CD1c-positive myeloid dendritic cell (primary cell): Measurements from ENCODE around the gene ADK.
"Not testable (repeated sequence)": the region's sequence is repeated elsewhere in the genome, so short reads cannot be mapped to it uniquely, and the experiment has no call there.

Source experiments
- DNase-seq: peaks from one replicate; pipeline ENCODE4 v3.0.0-alpha.2; 2016; ENCODE audit errors: extremely low spot score

Gene ADK

GRCh38 chr10:74150990-74151878 lies at the start of gene ADK:
Gene ADK, plus strand, starts transcription at chr10:74151221. Its CDS starts 58 bp downstream, at chr10:74151279.
- DNase-seq = peak; percentile 99

GRCh38 chr10:74103560-74104258 lies 47.3 kb upstream of the ADK start:
- DNase-seq = no peak

- DNase-seq = no peak
These were observed 46.5 kb upstream of the ADK start for GRCh38 chr10:74104480-74104879.

GRCh38 chr10:74104996-74105395 lies 46.0 kb upstream of the ADK start:
- DNase-seq = no peak

GRCh38 chr10:74107391-74107790 lies 43.6 kb upstream of the ADK start:
- no peak for DNase-seq

- no peak for DNase-seq
These were observed 41.6 kb upstream of the ADK start for GRCh38 chr10:74109452-74109851.

GRCh38 chr10:74110120-74110519 lies 40.9 kb upstream of the ADK start:
- DNase-seq = no peak

GRCh38 chr10:74111799-74112198 lies 39.2 kb upstream of the ADK start:
- no peak for DNase-seq

- no peak for DNase-seq
These were observed 37.5 kb upstream of the ADK start for GRCh38 chr10:74113546-74113945.

GRCh38 chr10:74114041-74114448 lies 37.0 kb upstream of the ADK start:
- DNase-seq = no peak

GRCh38 chr10:74117738-74118137 lies 33.3 kb upstream of the ADK start:
- no peak for DNase-seq

GRCh38 chr10:74118804-74119203 lies 32.2 kb upstream of the ADK start:
- no peak for DNase-seq

GRCh38 chr10:74120911-74121310 lies 30.1 kb upstream of the ADK start:
- no peak for DNase-seq

GRCh38 chr10:74121368-74121767 lies 29.7 kb upstream of the ADK start:
- DNase-seq = no peak

- no peak for DNase-seq
These were observed 29.0 kb upstream of the ADK start for GRCh38 chr10:74122060-74122459.

- DNase-seq = no peak
These were observed 27.9 kb upstream of the ADK start for GRCh38 chr10:74123081-74123480.

- DNase-seq = no peak
These were observed 16.8 kb upstream of the ADK start for GRCh38 chr10:74133923-74134820.

GRCh38 chr10:74135452-74135851 lies 15.6 kb upstream of the ADK start:
- DNase-seq = no peak

GRCh38 chr10:74137992-74138391 lies 13.0 kb upstream of the ADK start:
- DNase-seq = no peak

- not testable (repeated sequence) for DNase-seq
These were observed 12.4 kb upstream of the ADK start for GRCh38 chr10:74138596-74138995.

GRCh38 chr10:74139981-74140380 lies 11.0 kb upstream of the ADK start:
- no peak for DNase-seq

- DNase-seq = no peak
These were observed 10.5 kb upstream of the ADK start for GRCh38 chr10:74140553-74140952.
